OCI-LY7 (cell line): Measurements from ENCODE around the gene RDH8. TPM values are rescaled to one million over a fixed set of nuclear protein-coding genes. Genes with fewer than 3 reads are reported as not detected.

ENCODE experiments used
- BruUV-seq: library from RNA; stranded (reverse); fragments of 400-500 nt; replicated peaks from 2 replicates; lab custom pipeline; 2021; lab: Mats Ljungman, UMichigan
- CTCF ChIA-PET: fragments of 300-600 bp; sonication (Branson Sonifier 250); formaldehyde crosslinking; loops from one replicate; lab custom pipeline; 2022; ENCODE audit warnings: antibody characterized with exemption; ENCODE audit not compliant: unreplicated experiment; lab: Charles Lee
- POLR2A ChIA-PET: fragments of 300-600 bp; sonication (Branson Sonifier 250); formaldehyde crosslinking; loops from one replicate; lab custom pipeline; 2022; ENCODE audit warnings: antibody characterized with exemption; lab: Charles Lee
- DNase-seq: peaks from one replicate; pipeline ENCODE4 v3.0.0-alpha.2; 2015; ENCODE audit warnings: low spot score
- H2AFZ ChIP-seq: fragments of 200-600 bp; sonication (generic), shearing (Covaris generic); 2 replicates; pipeline ENCODE4 v1.6.1; 2014; ENCODE audit warnings: mild to moderate bottlenecking, antibody characterized with exemption, low read length, moderate library complexity
- H3K27ac ChIP-seq: fragments of 200-600 bp; sonication (generic); 2 replicates; pipeline ENCODE4 v1.5.1; 2014; ENCODE audit warnings: mixed run types, low read depth, mild to moderate bottlenecking, moderate library complexity, low read length, inconsistent platforms; ENCODE audit not compliant: poor library complexity, severe bottlenecking
- H3K36me3 ChIP-seq: fragments of 200-600 bp; sonication (generic); 2 replicates; pipeline ENCODE4 v1.6.1; 2014; ENCODE audit warnings: mild to moderate bottlenecking, antibody characterized with exemption, low read length, moderate library complexity, mixed read lengths; ENCODE audit not compliant: insufficient read depth
- H3K4me1 ChIP-seq: fragments of 200-600 bp; sonication (generic); 2 replicates; pipeline ENCODE4 v1.5.1; 2014; ENCODE audit warnings: mild to moderate bottlenecking, low read length; ENCODE audit not compliant: insufficient read depth, poor library complexity, severe bottlenecking
- H3K4me2 ChIP-seq: fragments of 200-600 bp; sonication (generic); 2 replicates; pipeline ENCODE4 v1.6.1; 2014; ENCODE audit warnings: mild to moderate bottlenecking, low read length
- H3K4me3 ChIP-seq: fragments of 200-600 bp; sonication (generic); 2 replicates; pipeline ENCODE4 v1.5.1; 2014; ENCODE audit warnings: mild to moderate bottlenecking, low read depth, low read length; ENCODE audit not compliant: poor library complexity, severe bottlenecking
- H3K79me2 ChIP-seq: fragments of 200-600 bp; sonication (generic); 2 replicates; pipeline ENCODE4 v1.6.1; 2016; ENCODE audit warnings: low read depth, mild to moderate bottlenecking, low read length, moderate library complexity, mixed read lengths; ENCODE audit not compliant: insufficient read depth
- H3K9me2 ChIP-seq: fragments of 200-600 bp; sonication (generic); 2 replicates; pipeline ENCODE4 v1.6.1; 2016; ENCODE audit warnings: mild to moderate bottlenecking, low read length, mixed read lengths; ENCODE audit not compliant: insufficient read depth
- H3K9me3 ChIP-seq: fragments of 200-600 bp; sonication (generic); 2 replicates; pipeline ENCODE4 v1.6.1; 2014; ENCODE audit warnings: mild to moderate bottlenecking, mixed run types, low read length, mixed read lengths
- H4K20me1 ChIP-seq: fragments of 200-600 bp; sonication (generic); 2 replicates; pipeline ENCODE4 v1.6.1; 2014; ENCODE audit warnings: mild to moderate bottlenecking, antibody characterized with exemption, low read length, moderate library complexity, mixed read lengths; ENCODE audit not compliant: insufficient read depth
- CTCF ChIP-seq: fragments of 200-600 bp; sonication (generic); conservative IDR thresholded peaks from 2 replicates; pipeline ENCODE4 v1.5.1; 2014; ENCODE audit warnings: mild to moderate bottlenecking, antibody characterized with exemption, low read length, moderate library complexity, mixed read lengths
- EZH2phosphoT487 ChIP-seq: fragments of 200-600 bp; sonication (generic); IDR thresholded peaks from 2 replicates; pipeline ENCODE4 v1.6.1; 2018; ENCODE audit warnings: low read depth, borderline replicate concordance, mild to moderate bottlenecking, mixed run types, antibody characterized with exemption, low read length, moderate library complexity, mixed read lengths
- intact Hi-C: fragments of 100-400 bp; cut with micrococcal nuclease; formaldehyde crosslinking; loops from one replicate; pipeline ENCODE4 v1.10.0; 2022; ENCODE audit not compliant: unreplicated experiment
- total RNA-seq, 2 experiments: library from RNA; depleted of rRNA in 1 of 2; stranded (reverse); fragments of >200 nt in 1 of 2; shearing (Covaris generic) in 1 of 2; gene quantifications; 2 replicates each; pipeline ENCODE4 v1.2.3, GENCODE V29; 2014 to 2022

The RDH8 gene
- total RNA-seq, 2 experiments from 2014 or later, result not detected

DNA sequence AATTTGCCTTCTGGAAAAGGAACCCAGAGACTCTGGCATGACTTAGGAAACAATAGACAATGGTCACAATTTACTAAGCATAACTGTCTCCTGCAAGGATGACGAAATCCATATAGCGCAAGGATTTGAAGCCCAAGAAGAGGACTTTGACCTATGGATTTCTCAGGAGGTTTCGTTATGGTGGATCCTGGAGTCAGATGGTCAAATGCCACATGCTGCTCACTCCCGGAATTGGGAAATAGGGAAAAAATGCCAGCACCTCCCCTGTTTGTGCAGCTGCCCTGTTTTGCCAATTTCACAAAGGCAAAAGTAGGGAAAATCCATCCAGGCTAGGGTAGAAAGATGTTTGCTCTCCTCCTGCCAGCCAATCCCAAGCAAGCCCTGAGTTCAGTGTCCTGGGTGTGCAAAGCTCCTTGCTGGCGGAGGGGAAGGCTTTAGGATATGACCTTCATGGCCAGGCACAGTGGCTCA, 23.4 kb downstream of the RDH8 start:
- Histone ChIP-seq H3K79me2 (no peaks in the 10 kb centered on the region), H3K4me2 (no peak overlapping the region), H3K4me3 (no peak overlapping the region), H2AFZ (no peak overlapping the region), H4K20me1 (no peaks in the 10 kb centered on the region), H3K9me3 (no peaks in the 10 kb centered on the region), H3K4me1 (no peaks in the 10 kb centered on the region), H3K36me3 (no peaks in the 10 kb centered on the region), H3K27ac (no peak overlapping the region), H3K9me2 (no peaks in the 10 kb centered on the region)
- intact Hi-C loops, result no loop called here
- ChIA-PET POLR2A (no interaction called here), CTCF (no interaction called here)
- DNase-seq, result no peak
- TF ChIP-seq EZH2phosphoT487 (no peak), CTCF (no peak)
- no TSS peak for BruUV-seq

DNA sequence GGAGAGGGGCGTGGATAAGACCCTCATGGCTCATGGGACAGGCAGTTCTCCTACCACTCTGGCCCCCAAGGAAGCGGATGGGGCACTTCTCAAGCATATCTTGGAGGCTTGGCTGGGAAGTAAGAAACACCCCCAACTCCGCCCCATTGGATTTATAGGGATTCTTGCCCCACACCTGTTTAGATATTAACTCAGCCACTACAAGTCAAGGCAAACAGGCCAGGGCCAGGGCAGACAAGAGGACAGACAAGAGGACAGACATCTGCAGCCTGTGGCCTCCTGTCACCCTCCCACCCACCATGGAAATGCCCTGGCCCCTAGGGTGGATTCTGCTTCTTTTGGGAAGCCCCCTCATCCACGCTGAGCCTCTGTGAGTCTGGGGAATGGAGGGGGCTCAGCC, 24.1 kb downstream of the RDH8 start:
- Histone ChIP-seq H3K4me2 (no peak overlapping the region), H3K9me3 (no peaks in the 10 kb centered on the region), H4K20me1 (no peaks in the 10 kb centered on the region), H3K9me2 (no peaks in the 10 kb centered on the region), H3K36me3 (no peaks in the 10 kb centered on the region), H3K79me2 (no peaks in the 10 kb centered on the region), H2AFZ (no peak overlapping the region), H3K4me1 (no peaks in the 10 kb centered on the region), H3K4me3 (no peak overlapping the region), H3K27ac (no peak overlapping the region)
- CTCF ChIA-PET, result no interaction called here
- no TSS peak for BruUV-seq
- no peak for TF ChIP-seq CTCF
- no peak for TF ChIP-seq EZH2phosphoT487
- POLR2A ChIA-PET, result interaction anchor here (0.6 kb wide), 1 partner anchor 331 kb away, joined by 3 read pairs; no protein-coding TSS in a partner anchor
- intact Hi-C loops, result no loop called here
- no peak for DNase-seq

DNA sequence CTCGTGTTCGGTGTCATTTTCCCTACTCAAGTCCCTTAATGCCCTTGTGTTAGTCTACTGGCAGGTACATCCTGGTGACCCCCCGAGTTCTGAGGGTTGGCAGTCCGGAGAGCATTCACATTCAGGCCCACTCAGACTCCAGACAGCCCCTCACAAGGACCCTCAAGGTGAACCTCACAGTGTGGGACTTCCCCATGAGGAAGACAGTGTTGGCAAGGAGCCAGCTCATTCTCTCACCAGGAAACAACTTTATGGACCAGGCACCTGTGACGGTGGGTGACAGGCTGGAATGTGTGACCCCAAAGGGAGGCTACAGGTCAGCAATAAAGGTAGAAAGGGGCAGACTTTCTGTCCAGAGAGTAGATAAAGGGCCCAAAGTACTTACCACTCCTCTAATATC, 24.5 kb downstream of the RDH8 start:
- ChIA-PET CTCF (no interaction called here), POLR2A (interaction anchor here (0.6 kb wide), 1 partner anchor 330 kb away, joined by 3 read pairs; no protein-coding TSS in a partner anchor)
- Histone ChIP-seq H3K79me2 (no peaks in the 10 kb centered on the region), H3K9me3 (no peaks in the 10 kb centered on the region), H4K20me1 (no peaks in the 10 kb centered on the region), H3K27ac (no peak overlapping the region), H3K4me3 (no peak overlapping the region), H3K4me2 (no peak overlapping the region), H3K4me1 (no peaks in the 10 kb centered on the region), H3K36me3 (no peaks in the 10 kb centered on the region), H2AFZ (no peak overlapping the region), H3K9me2 (no peaks in the 10 kb centered on the region)
- no TSS peak for BruUV-seq
- intact Hi-C loops, result no loop called here
- no peak for TF ChIP-seq CTCF
- TF ChIP-seq EZH2phosphoT487, result no peak
- DNase-seq, result no peak
